ENCODE data around the gene CAMKK1.

GRCh38 chr17:3886776-3887175 lies 6.1 kb downstream of the CAMKK1 start:
- TF ChIP-seq CTCF (IDR thresholded peaks at IDR 0.05) (no peak), POLR2A (IDR thresholded peaks at IDR 0.05) (no peak)

Measured in esophagus squamous epithelium (tissue), 4 donors.